A549 (cell line): ENCODE data around the gene CARMIL3.

Experiments
- CBX2 ChIP-seq: fragments of 200-600 bp; sonication (generic); IDR thresholded peaks from 2 replicates; pipeline ENCODE4 v1.6.1; 2016; ENCODE audit warnings: low read depth, mild to moderate bottlenecking, borderline replicate concordance
- CTCF ChIP-seq: fragments of >200 bp; sonication (Bioruptor Twin); formaldehyde crosslinking; IDR thresholded peaks from 3 replicates; pipeline ENCODE4 v1.5.1; 2016
- EP300 ChIP-seq, 2 experiments: fragments of >200 bp; sonication (Bioruptor Twin); formaldehyde crosslinking; IDR thresholded peaks; 2 replicates in 1 of 2; 3 replicates in 1 of 2; pipeline ENCODE4 v1.6.1; 2016 to 2017
- ESRRA ChIP-seq: fragments of 150-350 bp; IDR thresholded peaks from 2 replicates; pipeline ENCODE4 v1.6.1; 2014; ENCODE audit warnings: mild to moderate bottlenecking, low read length, borderline replicate concordance
- FOSB ChIP-seq: fragments of 250-450 bp; sonication (Bioruptor Pico); IDR thresholded peaks from 2 replicates; pipeline ENCODE4 v1.5.0; 2020; ENCODE audit warnings: mild to moderate bottlenecking, moderate library complexity
- HOXA7 ChIP-seq: fragments of 250-450 bp; sonication (Bioruptor Pico); IDR thresholded peaks from 2 replicates; pipeline ENCODE4 v1.5.0; 2020; ENCODE audit warnings: mild to moderate bottlenecking, moderate library complexity
- MAX ChIP-seq: IDR thresholded peaks from 2 replicates; pipeline ENCODE4 v1.6.1; 2012
- MAZ ChIP-seq: fragments of 150-350 bp; IDR thresholded peaks from 2 replicates; pipeline ENCODE4 v1.6.1; 2014; ENCODE audit warnings: antibody characterized with exemption, low read depth, low read length, borderline replicate concordance
- NFE2L2 ChIP-seq: fragments of 150-350 bp; conservative IDR thresholded peaks from 2 replicates; pipeline ENCODE4 v1.6.1; 2014; ENCODE audit warnings: low read length
- POLR2A ChIP-seq: IDR thresholded peaks from 2 replicates; pipeline ENCODE4 v1.6.1; 2012; ENCODE audit warnings: mild to moderate bottlenecking, low read length
- POLR2AphosphoS2 ChIP-seq: conservative IDR thresholded peaks from 2 replicates; pipeline ENCODE4 v1.6.1; 2012; ENCODE audit warnings: low read length, improper control_type of control experiment, inconsistent platforms

- TF ChIP-seq POLR2AphosphoS2 (no peak), MAZ (no peak), POLR2A (no peak), HOXA7 (CRISPR knock-in tag) (no peak), CTCF (no peak), FOSB (CRISPR knock-in tag) (no peak), CBX2 (no peak), NFE2L2 (no peak), EP300 (IDR thresholded peaks at IDR 0.05) (no peak), ESRRA (no peak), MAX (no peak)
These were observed 40.3 kb downstream of the CARMIL3 start for GRCh38 chr14:24092110-24092504.
